Activated CD4-positive, CD25-positive, alpha-beta regulatory T cell treated with anti-CD3 and anti-CD28 coated beads, Interleukin-2, amount 50 U/mL, for 72 hours (primary cell): ENCODE data around the gene SIGLECL1.

Experiments
- DNase-seq: peaks from one replicate; pipeline ENCODE4 v3.0.0; 2021

Gene SIGLECL1

DNA sequence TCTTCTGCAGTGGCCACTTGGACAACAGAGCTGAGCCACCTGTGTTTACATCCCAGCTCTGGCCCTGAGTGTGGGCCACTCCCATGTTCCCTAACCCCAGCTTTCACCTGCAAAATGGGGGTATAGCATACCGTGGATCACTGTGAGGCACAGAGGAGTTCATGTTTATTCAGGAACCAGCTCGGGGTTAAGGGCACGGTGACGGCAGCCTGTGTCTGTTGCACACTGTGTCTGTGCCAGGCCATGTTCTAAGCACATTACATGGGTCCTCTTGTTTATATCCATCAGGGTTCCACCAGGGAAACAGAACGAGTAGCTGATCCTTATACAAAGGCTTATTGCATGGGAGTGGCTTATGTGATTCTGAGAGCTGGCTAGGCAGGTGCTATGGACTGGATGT is 46.5 kb downstream of the SIGLECL1 start:
- no peak for DNase-seq

DNA sequence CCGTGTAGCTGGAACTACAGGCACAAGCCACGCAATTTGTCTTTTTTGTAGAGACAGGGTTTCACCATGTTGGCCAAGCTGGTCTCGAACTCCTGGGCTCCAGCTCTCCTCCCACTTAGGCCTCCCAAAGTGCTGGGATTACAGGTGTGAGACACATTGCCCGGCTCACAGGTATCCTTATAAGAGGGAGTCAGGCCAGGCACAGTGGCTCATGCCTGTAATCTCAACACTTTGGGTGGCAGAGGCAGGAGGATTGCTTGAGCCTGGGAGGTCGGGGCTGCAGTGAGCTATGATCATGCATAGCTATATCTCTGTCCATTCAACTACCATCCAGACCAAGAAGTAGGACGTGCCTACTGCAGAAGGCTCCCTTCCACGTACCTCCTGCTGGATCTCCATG is 50.4 kb downstream of the SIGLECL1 start:
- no peak for DNase-seq

DNA sequence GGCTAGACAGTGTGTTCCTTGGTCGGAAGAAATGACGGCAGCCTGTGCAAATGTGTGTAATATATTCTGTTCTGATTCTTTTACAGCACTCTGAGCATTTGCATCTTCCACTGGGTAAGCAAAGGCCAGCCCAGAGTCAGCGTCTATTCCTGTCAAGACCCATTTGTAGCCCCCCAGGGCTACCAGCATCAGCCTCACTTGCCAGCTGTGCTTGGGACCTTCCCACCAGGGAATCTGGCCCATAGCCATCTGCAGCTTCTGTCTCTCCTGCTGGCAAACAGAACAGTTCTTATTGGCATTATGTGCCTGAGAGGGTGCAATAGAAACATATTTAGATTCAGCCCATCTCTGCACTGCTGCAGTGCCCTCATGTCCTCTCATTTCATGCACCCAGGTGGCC is 54.6 kb downstream of the SIGLECL1 start:
- DNase-seq = no peak

DNA sequence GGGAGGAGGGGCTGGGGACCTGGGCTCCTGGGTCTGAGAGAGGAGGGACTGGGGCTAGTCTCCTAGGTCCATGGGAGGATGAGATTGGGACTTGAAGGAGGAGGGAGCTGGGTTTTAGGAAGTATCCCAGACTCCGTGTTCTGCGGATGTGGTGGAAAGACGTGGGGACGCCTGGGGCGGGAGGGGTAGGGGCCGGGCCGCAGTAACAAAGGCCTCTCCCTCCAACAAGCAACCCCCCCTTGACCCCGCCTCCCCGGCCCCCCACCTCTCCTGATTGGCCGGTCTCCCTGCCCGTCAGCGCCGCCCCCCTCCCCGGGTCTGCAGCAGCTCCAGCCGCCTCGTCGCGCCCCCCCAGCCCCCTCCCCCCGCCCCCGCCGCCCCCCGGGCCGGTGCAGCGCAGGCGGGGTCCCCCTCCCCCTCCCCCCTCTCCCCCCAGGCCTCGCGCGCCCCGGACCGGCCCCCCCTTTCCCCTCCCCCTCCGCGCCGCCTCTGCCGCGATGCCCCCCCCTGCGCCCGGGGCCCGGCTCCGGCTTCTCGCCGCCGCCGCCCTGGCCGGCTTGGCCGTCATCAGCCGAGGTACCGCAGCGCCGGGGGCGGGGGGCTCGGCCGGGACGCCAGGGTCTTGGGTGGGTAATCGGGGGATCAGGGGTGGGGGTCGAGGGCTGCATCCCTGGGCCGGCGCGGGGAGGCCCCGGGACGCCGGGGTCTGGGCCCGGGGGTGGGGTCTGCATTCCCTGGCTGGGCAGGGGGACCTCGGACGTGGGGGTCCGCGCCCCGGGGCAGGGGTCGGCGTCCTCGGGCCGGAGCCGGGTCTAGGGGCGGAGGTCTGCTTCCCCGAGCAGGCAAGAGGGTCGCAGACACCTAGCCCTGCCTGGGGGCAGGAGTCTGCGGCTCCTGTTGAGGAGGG is 60.7 kb downstream of the SIGLECL1 start, which contains the start of gene IGLON5:
IGLON5 (plus strand) TSS at position 294 of the 907 bp plus-strand sequence; CDS start at position 498, 204 bp downstream.
- DNase-seq = no peak

DNA sequence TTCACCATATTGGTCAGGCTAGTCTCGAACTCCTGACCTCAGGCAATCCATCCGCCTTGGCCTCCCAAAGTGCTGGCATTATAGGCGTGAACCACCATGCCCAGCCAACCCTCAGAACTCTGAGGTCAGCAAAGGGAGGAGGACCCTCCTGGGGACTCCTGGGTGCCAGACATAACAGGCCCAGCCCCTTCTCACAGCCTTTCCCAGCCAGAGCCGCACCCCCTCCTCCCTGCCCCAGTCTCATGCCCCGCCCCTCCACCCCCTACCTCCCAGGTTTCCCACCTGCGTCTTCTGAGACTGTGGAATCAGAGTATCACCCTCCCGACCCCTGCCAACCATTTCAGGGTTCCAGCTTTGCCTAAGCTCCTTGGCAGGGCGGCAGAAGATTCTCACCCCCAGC is 65.8 kb downstream of the SIGLECL1 start:
- DNase-seq = no peak

DNA sequence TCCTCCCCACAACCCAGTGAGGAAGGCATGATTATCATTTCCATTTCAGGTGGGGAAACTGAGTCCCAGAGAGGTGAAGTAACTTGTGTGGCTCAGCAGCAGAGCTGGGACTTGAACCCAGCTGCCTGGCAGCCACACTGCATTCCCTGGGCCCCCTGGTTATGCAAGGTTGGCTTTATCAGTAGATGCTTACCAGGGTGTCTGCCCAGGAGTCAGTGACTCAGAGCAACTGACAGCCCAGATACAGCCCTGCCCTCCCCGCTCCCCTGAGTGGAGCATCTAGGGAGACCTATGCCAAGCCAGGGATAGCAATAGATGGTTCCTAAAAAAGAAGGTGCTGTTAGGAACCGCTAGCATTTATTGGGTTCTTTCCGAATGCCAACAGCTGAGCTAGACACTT is 66.5 kb downstream of the SIGLECL1 start:
- DNase-seq = no peak

DNA sequence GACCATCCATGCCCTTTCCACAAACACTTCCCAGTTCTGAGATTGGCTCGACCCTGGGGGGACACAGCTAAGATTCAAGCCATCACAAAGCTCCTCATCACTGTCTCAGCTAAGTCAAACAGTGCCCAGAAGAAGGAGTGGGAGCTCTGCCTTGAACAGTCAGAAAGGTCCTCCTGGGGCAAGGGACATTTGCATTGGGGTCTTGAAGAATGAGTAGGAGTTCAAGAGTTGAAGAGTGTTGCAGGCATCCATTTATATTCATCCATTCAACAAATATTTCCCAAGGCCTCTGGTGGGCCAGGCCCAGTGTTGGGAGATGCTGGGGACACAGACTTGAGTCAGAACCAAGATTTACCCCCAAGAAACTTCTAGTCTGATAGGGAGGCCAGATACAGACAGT is 67.1 kb downstream of the SIGLECL1 start:
- no peak for DNase-seq
